Muscle layer of colon (tissue), 2 donors: Measurements from ENCODE around the gene SPRTN.
A peak's percentile ranks its signal among the peaks of the same experiment; 100 is the strongest.

Experiments used
- H3K27ac ChIP-seq: one replicate; pipeline ENCODE4 v1.7.0; 2013; ENCODE audit warnings: low read depth, mild to moderate bottlenecking, low read length, moderate library complexity
- H3K27me3 ChIP-seq, 2 donors: one replicate each; pipeline ENCODE4 v1.7.0; 2013; ENCODE audit warnings: low read length in 2 of 2, mild to moderate bottlenecking in 2 of 2; ENCODE audit not compliant: insufficient read depth in 2 of 2, control insufficient read depth in 1 of 2
- H3K36me3 ChIP-seq: one replicate; pipeline ENCODE4 v1.7.0; 2013; ENCODE audit warnings: mild to moderate bottlenecking, low read length; ENCODE audit not compliant: insufficient read depth
- H3K4me1 ChIP-seq: one replicate; pipeline ENCODE4 v1.7.0; 2013; ENCODE audit warnings: mild to moderate bottlenecking, low read length; ENCODE audit not compliant: insufficient read depth
- H3K4me3 ChIP-seq, 2 donors: one replicate each; pipeline ENCODE4 v1.7.0; 2013; ENCODE audit warnings: low read length in 2 of 2, low read depth in 1 of 2, mild to moderate bottlenecking in 1 of 2, moderate library complexity in 1 of 2
- H3K9ac ChIP-seq: one replicate; pipeline ENCODE4 v1.7.0; 2013; ENCODE audit warnings: low read length
- H3K9me3 ChIP-seq: one replicate; pipeline ENCODE4 v1.7.0; 2013; ENCODE audit warnings: mild to moderate bottlenecking, low read length
- donor health status: abdominal sarcoma.
- donor health status: Adenocarcinoma of cecum.

SPRTN gene

GRCh38 chr1:231384696-231385415, 46.8 kb downstream of the SPRTN start:
- Histone ChIP-seq H3K4me1 (peaks cover 21% of the 10 kb centered on the region), H3K27ac (no peak overlapping the region), H3K9me3 (no peaks in the 10 kb centered on the region), H3K4me3 (no peak overlapping the region), H3K27me3 (no peaks in the 10 kb centered on the region), H3K9ac (no peak overlapping the region), H3K36me3 (no peaks in the 10 kb centered on the region)

- Histone ChIP-seq H3K36me3 (no peaks in the 10 kb centered on the region), H3K9ac (no peak overlapping the region), H3K4me1 (peaks cover 23% of the 10 kb centered on the region), H3K4me3 (no peak overlapping the region), H3K27ac (no peak overlapping the region), H3K9me3 (no peaks in the 10 kb centered on the region), H3K27me3 (no peaks in the 10 kb centered on the region)
Measured at GRCh38 chr1:231385416-231385748, 47.3 kb downstream of the SPRTN start.

GRCh38 chr1:231386466-231386865, 48.4 kb downstream of the SPRTN start:
- Histone ChIP-seq H3K36me3 (no peaks in the 10 kb centered on the region), H3K9me3 (no peaks in the 10 kb centered on the region), H3K4me1 (peaks cover 26% of the 10 kb centered on the region), H3K27me3 (no peaks in the 10 kb centered on the region), H3K27ac (no peak overlapping the region), H3K4me3 (no peak overlapping the region), H3K9ac (no peak overlapping the region)

- peaks cover 20% of the 10 kb centered on the region for H3K4me1 ChIP-seq
- no peak overlapping the region for H3K9ac ChIP-seq
- no peaks in the 10 kb centered on the region for H3K9me3 ChIP-seq
- no peaks in the 10 kb centered on the region for H3K36me3 ChIP-seq
- H3K4me3 ChIP-seq, result no peak overlapping the region
- H3K27me3 ChIP-seq, result no peaks in the 10 kb centered on the region
- H3K27ac ChIP-seq, result no peak overlapping the region
Measured at GRCh38 chr1:231387770-231388669, 49.9 kb downstream of the SPRTN start.

GRCh38 chr1:231390071-231390470, 52.0 kb downstream of the SPRTN start:
- no peaks in the 10 kb centered on the region for H3K9me3 ChIP-seq
- no peak overlapping the region for H3K27ac ChIP-seq
- peaks cover 17% of the 10 kb centered on the region for H3K4me1 ChIP-seq
- H3K9ac ChIP-seq, result no peak overlapping the region
- H3K27me3 ChIP-seq, result no peaks in the 10 kb centered on the region
- H3K36me3 ChIP-seq, result no peaks in the 10 kb centered on the region
- no peak overlapping the region for H3K4me3 ChIP-seq

- H3K9me3 ChIP-seq, result no peaks in the 10 kb centered on the region
- no peak overlapping the region for H3K27ac ChIP-seq
- H3K4me3 ChIP-seq, result no peak overlapping the region
- H3K4me1 ChIP-seq, result peaks cover 31% of the 10 kb centered on the region
- no peaks in the 10 kb centered on the region for H3K36me3 ChIP-seq
- H3K27me3 ChIP-seq, result no peaks in the 10 kb centered on the region
- no peak overlapping the region for H3K9ac ChIP-seq
Measured at GRCh38 chr1:231392389-231393131, 54.5 kb downstream of the SPRTN start.

GRCh38 chr1:231393668-231394067, 55.6 kb downstream of the SPRTN start:
- Histone ChIP-seq H3K9me3 (no peaks in the 10 kb centered on the region), H3K9ac (no peak overlapping the region), H3K27me3 (no peaks in the 10 kb centered on the region), H3K4me3 (no peak overlapping the region), H3K4me1 (peaks cover 39% of the 10 kb centered on the region), H3K36me3 (no peaks in the 10 kb centered on the region), H3K27ac (no peak overlapping the region)

- Histone ChIP-seq H3K36me3 (no peaks in the 10 kb centered on the region), H3K4me1 (peaks cover 38% of the 10 kb centered on the region), H3K4me3 (peak overlapping the region in 1 of 2 donors; percentile 7), H3K27me3 (no peaks in the 10 kb centered on the region), H3K9ac (no peak overlapping the region), H3K9me3 (no peaks in the 10 kb centered on the region), H3K27ac (peak overlapping the region; percentile 27)
Measured at GRCh38 chr1:231395076-231395997, 57.2 kb downstream of the SPRTN start.

- Histone ChIP-seq H3K27ac (no peak overlapping the region), H3K27me3 (no peaks in the 10 kb centered on the region), H3K4me1 (peaks cover 35% of the 10 kb centered on the region), H3K9me3 (no peaks in the 10 kb centered on the region), H3K4me3 (no peak overlapping the region), H3K9ac (no peak overlapping the region), H3K36me3 (no peaks in the 10 kb centered on the region)
Measured at GRCh38 chr1:231395998-231396390, 57.9 kb downstream of the SPRTN start.

GRCh38 chr1:231396643-231397042, 58.5 kb downstream of the SPRTN start:
- Histone ChIP-seq H3K9me3 (no peaks in the 10 kb centered on the region), H3K9ac (no peak overlapping the region), H3K4me1 (peaks cover 35% of the 10 kb centered on the region), H3K4me3 (no peak overlapping the region), H3K36me3 (no peaks in the 10 kb centered on the region), H3K27me3 (no peaks in the 10 kb centered on the region), H3K27ac (no peak overlapping the region)
